Activated naive CD8-positive, alpha-beta T cell treated with anti-CD3 and anti-CD28 coated beads for 36 hours (primary cell): ENCODE data around the gene B3GALT5. TPM values are rescaled to one million over a fixed set of nuclear protein-coding genes. Genes with fewer than 3 reads are reported as not detected.
"Not testable (repeated sequence)": the region's sequence is repeated elsewhere in the genome, so short reads cannot be mapped to it uniquely, and the experiment has no call there.

Source experiments
- DNase-seq: peaks from one replicate; pipeline ENCODE4 v3.0.0; 2021
- H3K27ac Mint-ChIP-seq: one replicate; pipeline ENCODE4 v1.8.0; 2022; ENCODE audit warnings: mild to moderate bottlenecking, moderate library complexity, mixed read lengths
- H3K27me3 Mint-ChIP-seq: one replicate; pipeline ENCODE4 v1.8.0; 2022; ENCODE audit warnings: mild to moderate bottlenecking, mixed read lengths
- H3K36me3 Mint-ChIP-seq: one replicate; pipeline ENCODE4 v1.8.0; 2021; ENCODE audit warnings: mild to moderate bottlenecking, mixed read lengths
- H3K4me1 Mint-ChIP-seq: one replicate; pipeline ENCODE4 v1.8.0; 2021; ENCODE audit warnings: mixed read lengths
- H3K4me3 Mint-ChIP-seq: one replicate; pipeline ENCODE4 v1.8.0; 2022; ENCODE audit warnings: mild to moderate bottlenecking, moderate library complexity, mixed read lengths
- H3K9me3 Mint-ChIP-seq: one replicate; pipeline ENCODE4 v1.8.0; 2022; ENCODE audit warnings: mixed read lengths
- total RNA-seq, 2 experiments: library from RNA; stranded (reverse); gene quantifications; one replicate each; pipeline ENCODE4 v1.2.3, GENCODE V29; 2021

Gene B3GALT5
- total RNA-seq, 2 experiments from 2014 or later = not detected

DNA sequence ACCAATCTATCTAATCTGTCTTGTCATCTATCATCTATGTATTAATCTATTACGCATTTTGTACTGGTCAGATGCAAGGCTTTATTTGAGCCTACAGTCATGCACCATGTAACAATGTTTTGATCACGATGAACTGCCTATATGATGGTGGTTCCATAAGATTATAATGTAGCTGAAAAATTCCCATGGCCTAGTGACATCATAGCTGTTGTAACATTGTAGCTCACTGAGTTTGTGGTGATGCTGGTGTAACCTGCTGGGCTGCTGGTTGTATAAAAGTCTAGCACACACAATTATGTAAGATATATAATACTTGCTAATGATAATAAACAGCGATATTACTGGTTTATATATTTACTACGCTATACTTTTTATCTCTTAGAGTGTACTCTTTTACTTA is 67.5 kb downstream of the B3GALT5 start:
- Mint-ChIP-seq H3K27me3 (peaks cover 2% of the 10 kb centered on the region), H3K36me3 (no peaks in the 10 kb centered on the region), H3K9me3 (no peaks in the 10 kb centered on the region), H3K27ac (no peak overlapping the region), H3K4me3 (no peak overlapping the region), H3K4me1 (no peaks in the 10 kb centered on the region)
- DNase-seq = no peak

- H3K9me3 Mint-ChIP-seq = no peaks in the 10 kb centered on the region
- no peak overlapping the region for H3K27ac Mint-ChIP-seq
- no peak overlapping the region for H3K4me3 Mint-ChIP-seq
- no peaks in the 10 kb centered on the region for H3K36me3 Mint-ChIP-seq
- no peaks in the 10 kb centered on the region for H3K4me1 Mint-ChIP-seq
- no peak for DNase-seq
- no peaks in the 10 kb centered on the region for H3K27me3 Mint-ChIP-seq
Observed at GRCh38 chr21:39681257-39681656, 68.5 kb downstream of the B3GALT5 start.

DNA sequence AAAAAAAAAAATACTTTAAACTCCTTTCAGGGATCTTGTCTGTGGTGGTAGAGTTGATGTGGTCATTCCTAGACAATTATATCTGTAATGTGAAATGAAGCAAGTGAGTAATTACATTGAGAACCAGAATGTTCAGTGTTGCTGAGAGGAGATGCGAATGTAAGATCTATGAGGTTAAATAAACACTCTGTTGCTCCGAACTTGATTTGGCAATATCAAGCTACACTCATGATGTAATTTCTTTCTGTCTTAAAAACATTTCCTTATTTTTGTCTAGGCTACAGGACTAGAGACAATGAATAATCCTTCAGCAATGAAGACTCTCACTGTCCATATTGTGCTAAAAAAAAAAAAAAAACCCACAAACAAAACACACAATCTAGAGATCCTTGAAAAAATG is 69.1 kb downstream of the B3GALT5 start:
- Mint-ChIP-seq H3K36me3 (no peaks in the 10 kb centered on the region), H3K4me1 (no peaks in the 10 kb centered on the region), H3K4me3 (no peak overlapping the region), H3K27me3 (no peaks in the 10 kb centered on the region), H3K9me3 (no peaks in the 10 kb centered on the region), H3K27ac (no peak overlapping the region)
- DNase-seq = no peak

- no peaks in the 10 kb centered on the region for H3K4me1 Mint-ChIP-seq
- no peaks in the 10 kb centered on the region for H3K36me3 Mint-ChIP-seq
- no peak overlapping the region for H3K4me3 Mint-ChIP-seq
- H3K9me3 Mint-ChIP-seq = no peaks in the 10 kb centered on the region
- DNase-seq = no peak
- H3K27me3 Mint-ChIP-seq = no peaks in the 10 kb centered on the region
- H3K27ac Mint-ChIP-seq = no peak overlapping the region
Observed at GRCh38 chr21:39685236-39685635, 72.5 kb downstream of the B3GALT5 start.

- Mint-ChIP-seq H3K4me1 (no peaks in the 10 kb centered on the region), H3K9me3 (no peaks in the 10 kb centered on the region), H3K4me3 (no peak overlapping the region), H3K36me3 (no peaks in the 10 kb centered on the region), H3K27me3 (no peaks in the 10 kb centered on the region), H3K27ac (no peak overlapping the region)
- DNase-seq = no peak
Observed at GRCh38 chr21:39685991-39686390, 73.3 kb downstream of the B3GALT5 start.

- DNase-seq = no peak
- no peaks in the 10 kb centered on the region for H3K9me3 Mint-ChIP-seq
- H3K4me1 Mint-ChIP-seq = no peaks in the 10 kb centered on the region
- H3K36me3 Mint-ChIP-seq = no peaks in the 10 kb centered on the region
- H3K27me3 Mint-ChIP-seq = no peaks in the 10 kb centered on the region
- no peak overlapping the region for H3K4me3 Mint-ChIP-seq
- H3K27ac Mint-ChIP-seq = no peak overlapping the region
Observed at GRCh38 chr21:39686646-39687468, 74.1 kb downstream of the B3GALT5 start.

DNA sequence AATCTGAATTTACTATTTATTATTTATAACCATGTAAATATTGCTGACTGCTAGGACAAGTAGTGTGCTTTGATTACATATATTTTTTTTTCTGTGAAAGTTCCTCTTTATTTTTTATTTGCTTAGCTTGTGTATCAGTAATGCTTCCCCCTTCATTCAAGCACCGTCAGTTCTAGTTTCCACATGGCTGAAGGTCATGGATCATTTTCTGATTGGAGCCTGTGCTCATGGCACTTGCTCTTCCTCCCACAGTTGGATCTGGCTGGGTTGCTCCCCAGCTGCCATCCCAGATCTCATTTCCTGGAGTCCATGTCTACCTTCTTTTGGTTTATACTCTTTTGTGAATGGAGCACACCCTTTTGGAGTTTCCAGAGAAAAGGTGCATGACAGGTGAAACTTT is 75.3 kb downstream of the B3GALT5 start:
- no peak for DNase-seq
- Mint-ChIP-seq H3K36me3 (no peaks in the 10 kb centered on the region), H3K4me3 (no peak overlapping the region), H3K4me1 (no peaks in the 10 kb centered on the region), H3K9me3 (no peaks in the 10 kb centered on the region), H3K27me3 (peaks cover 6% of the 10 kb centered on the region), H3K27ac (no peak overlapping the region)

GRCh38 chr21:39689860-39690259 is 77.1 kb downstream of the B3GALT5 start:
- peaks cover 10% of the 10 kb centered on the region for H3K27me3 Mint-ChIP-seq
- H3K9me3 Mint-ChIP-seq, H3K27ac Mint-ChIP-seq, H3K4me1 Mint-ChIP-seq, H3K4me3 Mint-ChIP-seq, DNase-seq, H3K36me3 Mint-ChIP-seq: not testable (repeated sequence)

DNA sequence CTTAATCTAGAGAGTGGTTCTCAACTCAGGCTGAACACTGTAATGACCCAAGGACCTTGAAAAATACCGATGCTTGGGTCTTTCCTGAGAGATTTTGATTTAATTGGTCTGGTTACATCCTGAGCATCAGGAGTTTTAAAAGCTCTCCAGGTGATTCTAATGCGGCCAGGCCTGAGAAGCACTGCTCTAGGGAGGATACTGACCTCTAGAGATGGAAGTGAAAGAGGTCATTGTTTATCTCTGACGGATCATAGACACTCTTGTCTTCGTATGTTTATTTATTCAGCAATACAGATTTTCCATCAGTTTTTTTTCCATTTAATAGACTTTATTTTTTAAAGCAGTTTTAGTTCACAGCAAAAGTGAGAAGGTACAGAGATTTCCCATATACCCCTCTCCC is 77.7 kb downstream of the B3GALT5 start:
- Mint-ChIP-seq H3K27ac (no peak overlapping the region), H3K9me3 (no peaks in the 10 kb centered on the region), H3K4me3 (no peak overlapping the region), H3K27me3 (peaks cover 10% of the 10 kb centered on the region), H3K36me3 (no peaks in the 10 kb centered on the region), H3K4me1 (no peaks in the 10 kb centered on the region)
- DNase-seq = no peak

- no peaks in the 10 kb centered on the region for H3K36me3 Mint-ChIP-seq
- H3K9me3 Mint-ChIP-seq = no peaks in the 10 kb centered on the region
- no peak overlapping the region for H3K27ac Mint-ChIP-seq
- H3K4me1 Mint-ChIP-seq = no peaks in the 10 kb centered on the region
- no peak for DNase-seq
- peaks cover 14% of the 10 kb centered on the region for H3K27me3 Mint-ChIP-seq
- H3K4me3 Mint-ChIP-seq = no peak overlapping the region
Observed at GRCh38 chr21:39694750-39695149, 82.0 kb downstream of the B3GALT5 start.

GRCh38 chr21:39696196-39696595 is 83.5 kb downstream of the B3GALT5 start:
- Mint-ChIP-seq H3K27ac (no peak overlapping the region), H3K9me3 (no peaks in the 10 kb centered on the region)
- DNase-seq = no peak

GRCh38 chr21:39696618-39697017 is 83.9 kb downstream of the B3GALT5 start:
- no peaks in the 10 kb centered on the region for H3K36me3 Mint-ChIP-seq
- H3K4me1 Mint-ChIP-seq = no peaks in the 10 kb centered on the region
- no peak for DNase-seq
- H3K27me3 Mint-ChIP-seq = peaks cover 14% of the 10 kb centered on the region
- H3K4me3 Mint-ChIP-seq = no peak overlapping the region
- H3K27ac Mint-ChIP-seq = no peak overlapping the region
- no peaks in the 10 kb centered on the region for H3K9me3 Mint-ChIP-seq

More at GRCh38 chr21:39696196-39696595, 83.5 kb downstream of the B3GALT5 start:
- Mint-ChIP-seq H3K36me3 (no peaks in the 10 kb centered on the region), H3K4me3 (no peak overlapping the region), H3K4me1 (no peaks in the 10 kb centered on the region), H3K27me3 (peaks cover 14% of the 10 kb centered on the region)

DNA sequence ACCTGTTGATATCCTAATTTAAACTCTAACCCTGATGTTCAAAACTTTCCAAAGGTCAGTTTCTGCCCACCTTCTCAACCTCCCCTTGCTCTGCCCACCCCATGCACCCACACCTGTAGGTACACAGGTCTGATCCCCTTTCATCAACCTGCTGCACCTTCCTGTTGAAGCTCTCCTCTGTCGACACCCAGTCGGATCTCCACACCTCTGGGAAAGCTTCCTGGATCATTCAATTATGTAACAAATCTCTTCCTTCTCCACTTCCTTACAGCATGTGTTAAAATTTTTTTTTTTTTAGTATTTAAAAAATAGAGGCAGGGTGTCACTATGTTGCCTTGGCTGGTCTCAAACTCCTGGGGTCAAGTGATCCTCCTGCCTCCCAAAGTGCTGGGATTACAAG is 87.6 kb downstream of the B3GALT5 start:
- Mint-ChIP-seq H3K4me3 (no peak overlapping the region), H3K27me3 (peaks cover 15% of the 10 kb centered on the region), H3K4me1 (no peaks in the 10 kb centered on the region), H3K36me3 (no peaks in the 10 kb centered on the region), H3K27ac (no peak overlapping the region), H3K9me3 (peaks cover 1% of the 10 kb centered on the region)
- DNase-seq = no peak

GRCh38 chr21:39703578-39703977 is 90.8 kb downstream of the B3GALT5 start:
- Mint-ChIP-seq H3K36me3 (no peaks in the 10 kb centered on the region), H3K9me3 (peaks cover 1% of the 10 kb centered on the region), H3K4me1 (no peaks in the 10 kb centered on the region), H3K27ac (no peak overlapping the region), H3K4me3 (no peak overlapping the region), H3K27me3 (peaks cover 20% of the 10 kb centered on the region)
- no peak for DNase-seq

DNA sequence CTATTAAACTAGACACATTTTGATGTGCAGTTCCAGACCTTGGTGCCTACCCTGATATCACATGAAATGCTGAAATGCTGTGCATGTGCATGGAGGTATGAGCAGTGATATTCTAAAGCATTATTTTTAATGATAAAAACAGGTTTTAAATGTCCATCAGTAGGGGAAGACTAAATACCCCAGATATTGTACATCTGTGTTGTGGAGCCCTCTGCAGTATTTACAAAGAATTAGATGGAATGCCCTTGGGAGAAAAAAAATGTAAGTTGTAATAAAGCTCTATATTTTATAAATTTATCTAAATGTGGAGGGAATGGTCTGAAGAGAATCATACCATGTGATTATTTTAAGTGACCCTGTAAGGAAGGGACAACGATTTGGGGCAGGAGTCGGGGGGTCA is 93.1 kb downstream of the B3GALT5 start:
- H3K4me3 Mint-ChIP-seq = no peak overlapping the region
- no peaks in the 10 kb centered on the region for H3K36me3 Mint-ChIP-seq
- no peaks in the 10 kb centered on the region for H3K4me1 Mint-ChIP-seq
- H3K27me3 Mint-ChIP-seq = peaks cover 20% of the 10 kb centered on the region
- H3K9me3 Mint-ChIP-seq = peaks cover 1% of the 10 kb centered on the region
- no peak for DNase-seq
- no peak overlapping the region for H3K27ac Mint-ChIP-seq

DNA sequence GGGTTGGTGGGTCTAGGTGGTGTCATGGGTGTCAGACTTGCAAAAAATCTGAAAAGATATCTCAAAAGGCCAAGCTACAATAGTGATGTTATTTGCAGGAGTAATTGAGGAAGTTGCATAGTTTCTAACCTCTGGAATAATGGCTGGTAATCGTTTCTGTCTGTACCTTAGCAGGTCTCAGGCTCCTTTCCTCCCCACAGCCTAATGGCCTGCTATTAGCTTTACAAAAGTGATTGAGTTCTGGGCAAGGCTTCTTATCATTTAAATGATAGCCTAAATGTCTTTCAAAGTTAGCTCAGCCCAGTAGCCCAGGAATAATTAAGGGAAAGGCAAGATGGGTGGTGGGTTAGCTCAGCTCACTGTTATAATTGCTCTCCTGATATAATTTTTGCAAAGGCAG is 94.6 kb downstream of the B3GALT5 start:
- Mint-ChIP-seq H3K4me1 (no peaks in the 10 kb centered on the region), H3K9me3 (peaks cover 1% of the 10 kb centered on the region), H3K27me3 (peaks cover 20% of the 10 kb centered on the region), H3K36me3 (no peaks in the 10 kb centered on the region), H3K4me3 (no peak overlapping the region), H3K27ac (no peak overlapping the region)
- DNase-seq = no peak
